GM19463 (cell line): ENCODE results near the gene NTNG2.

Source experiments
- ATAC-seq: cut with Tn5 transposase; IDR thresholded peaks from one replicate; pipeline ENCODE4 v1.9.1; 2021; ENCODE audit warnings: mild to moderate bottlenecking, moderate library complexity; ENCODE audit not compliant: unreplicated experiment

Gene NTNG2

GRCh38 chr9:132146575-132146974 lies 15.3 kb upstream of the NTNG2 start:
- no peak for ATAC-seq

- no peak for ATAC-seq
Measured at GRCh38 chr9:132147331-132147730, 14.5 kb upstream of the NTNG2 start.

- no peak for ATAC-seq
Measured at GRCh38 chr9:132147839-132148238, 14.0 kb upstream of the NTNG2 start.

- no peak for ATAC-seq
Measured at GRCh38 chr9:132150256-132150655, 11.6 kb upstream of the NTNG2 start.

GRCh38 chr9:132151118-132151517 lies 10.7 kb upstream of the NTNG2 start:
- ATAC-seq: no peak

- no peak for ATAC-seq
Measured at GRCh38 chr9:132152231-132152630, 9.6 kb upstream of the NTNG2 start.

- no peak for ATAC-seq
Measured at GRCh38 chr9:132154863-132155567, 6.8 kb upstream of the NTNG2 start.

- ATAC-seq: no peak
Measured at GRCh38 chr9:132155568-132155895, 6.3 kb upstream of the NTNG2 start.

- no peak for ATAC-seq
Measured at GRCh38 chr9:132156262-132156661, 5.6 kb upstream of the NTNG2 start.

GRCh38 chr9:132157347-132158116 lies 4.3 kb upstream of the NTNG2 start:
- no peak for ATAC-seq

GRCh38 chr9:132160802-132161742 lies 786 bp upstream of the NTNG2 start:
- ATAC-seq: no peak

GRCh38 chr9:132162764-132163456 lies 1.1 kb downstream of the NTNG2 start:
- ATAC-seq: no peak

- no peak for ATAC-seq
Measured at GRCh38 chr9:132163457-132163875, 1.6 kb downstream of the NTNG2 start.

GRCh38 chr9:132163876-132164603 lies 2.2 kb downstream of the NTNG2 start:
- ATAC-seq: no peak

- no peak for ATAC-seq
Measured at GRCh38 chr9:132164604-132165362, 2.9 kb downstream of the NTNG2 start.

GRCh38 chr9:132166599-132166998 lies 4.7 kb downstream of the NTNG2 start:
- no peak for ATAC-seq

- no peak for ATAC-seq
Measured at GRCh38 chr9:132167192-132167591, 5.3 kb downstream of the NTNG2 start.

- ATAC-seq: no peak
Measured at GRCh38 chr9:132168347-132168746, 6.5 kb downstream of the NTNG2 start.

- no peak for ATAC-seq
Measured at GRCh38 chr9:132168851-132169250, 7.0 kb downstream of the NTNG2 start.
